ENCODE data around the gene ARHGEF7.
"Not testable (repeated sequence)": the region's sequence is repeated elsewhere in the genome, so short reads cannot be mapped to it uniquely, and the experiment has no call there.

ARHGEF7 gene

DNA sequence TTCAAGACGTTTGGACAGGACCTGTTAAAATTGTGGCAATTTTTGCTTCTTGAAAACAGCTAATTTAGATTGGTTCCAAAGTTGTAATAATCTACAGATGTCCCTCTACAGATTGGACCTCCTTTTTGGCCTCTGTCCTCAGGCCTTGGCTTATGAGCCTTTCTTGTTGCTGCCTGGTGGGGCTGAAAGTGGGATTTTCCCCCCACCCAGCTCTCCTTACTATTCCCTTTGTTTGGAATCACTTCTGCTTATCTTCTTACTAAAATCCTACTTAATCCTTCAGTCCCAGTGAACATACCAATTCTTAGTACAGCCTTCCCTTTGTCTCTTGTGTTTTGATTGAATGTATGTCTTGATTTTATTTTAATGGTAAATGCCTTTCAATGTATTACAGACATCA lies 141.8 kb downstream of the ARHGEF7 start:
- DNase-seq, result no peak

DNA sequence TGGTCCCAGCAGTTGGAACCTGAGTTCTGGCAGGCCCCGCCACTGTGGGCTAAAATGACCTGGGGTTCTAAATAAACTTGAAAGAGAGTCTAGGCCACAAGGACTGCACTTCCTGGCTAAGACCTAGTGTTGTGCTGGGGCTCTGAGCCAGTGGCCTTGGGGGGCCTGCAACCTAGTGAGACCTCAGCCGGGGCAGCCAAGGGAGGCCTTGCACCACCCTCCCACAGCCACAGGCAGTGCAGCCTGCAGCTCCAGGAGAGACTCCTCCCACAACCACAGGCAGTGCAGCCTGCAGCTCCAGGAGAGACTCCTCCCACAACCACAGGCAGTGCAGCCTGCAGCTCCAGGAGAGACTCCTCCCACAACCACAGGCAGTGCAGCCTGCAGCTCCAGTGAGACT lies 142.8 kb downstream of the ARHGEF7 start:
- DNase-seq, result not testable (repeated sequence)

DNA sequence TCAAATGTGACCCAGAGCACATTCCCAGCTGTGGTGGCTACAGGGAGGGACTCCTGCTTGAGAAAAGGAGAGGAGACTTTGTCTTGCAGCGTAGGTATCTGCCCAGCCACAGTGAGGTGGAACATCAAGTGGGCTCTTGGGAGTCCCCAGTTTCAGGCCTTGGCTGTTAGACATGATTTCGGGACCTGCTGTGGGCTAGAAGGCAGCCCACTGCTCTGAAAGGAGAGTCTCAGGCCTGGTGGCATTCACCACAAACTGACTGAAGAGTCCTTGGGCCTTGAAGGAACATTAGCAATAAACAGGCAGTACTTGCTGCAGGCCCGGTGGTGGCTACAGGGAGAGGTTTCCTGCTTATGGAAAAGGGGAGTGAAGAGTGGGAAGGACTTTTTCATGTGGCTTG lies 143.5 kb downstream of the ARHGEF7 start:
- no peak for DNase-seq

DNA sequence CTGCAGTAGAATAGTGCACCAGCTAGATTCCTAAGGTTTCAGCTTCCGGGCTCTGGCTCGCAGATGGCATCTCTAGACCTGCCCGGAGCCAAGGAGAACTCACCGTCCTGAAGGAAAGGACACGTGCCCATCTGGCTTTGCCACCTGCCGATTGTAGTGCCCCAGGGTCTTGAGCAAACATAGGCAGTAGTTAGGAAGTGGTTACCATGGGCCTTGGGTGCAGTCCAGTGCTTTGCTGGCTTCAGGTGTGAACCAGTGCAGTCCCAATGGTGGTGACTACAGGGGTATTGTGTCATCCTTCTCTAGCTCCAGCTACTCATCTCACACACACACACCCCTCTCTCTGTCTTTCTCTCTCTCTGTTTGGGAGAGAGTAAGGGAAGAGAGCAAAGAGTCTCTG lies 143.9 kb downstream of the ARHGEF7 start:
- DNase-seq, result no peak

DNA sequence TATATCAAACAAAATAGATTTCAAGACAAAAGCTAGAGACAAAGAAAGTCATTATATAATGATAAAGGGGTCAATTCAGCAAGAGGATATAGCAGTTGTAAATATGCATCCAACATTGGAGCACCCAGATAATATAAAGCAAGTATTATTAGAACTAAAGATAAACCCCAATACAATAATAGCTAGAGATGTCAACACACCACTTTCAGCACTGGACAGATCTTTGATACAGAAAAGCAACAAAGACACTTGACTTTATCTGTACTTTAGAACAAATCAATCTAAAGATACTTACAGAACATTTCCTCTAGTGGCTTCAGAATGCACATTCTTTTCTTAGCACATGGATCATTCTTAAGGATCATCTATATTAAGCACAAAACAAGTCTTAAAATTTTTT lies 146.2 kb downstream of the ARHGEF7 start:
- DNase-seq, result no peak

DNA sequence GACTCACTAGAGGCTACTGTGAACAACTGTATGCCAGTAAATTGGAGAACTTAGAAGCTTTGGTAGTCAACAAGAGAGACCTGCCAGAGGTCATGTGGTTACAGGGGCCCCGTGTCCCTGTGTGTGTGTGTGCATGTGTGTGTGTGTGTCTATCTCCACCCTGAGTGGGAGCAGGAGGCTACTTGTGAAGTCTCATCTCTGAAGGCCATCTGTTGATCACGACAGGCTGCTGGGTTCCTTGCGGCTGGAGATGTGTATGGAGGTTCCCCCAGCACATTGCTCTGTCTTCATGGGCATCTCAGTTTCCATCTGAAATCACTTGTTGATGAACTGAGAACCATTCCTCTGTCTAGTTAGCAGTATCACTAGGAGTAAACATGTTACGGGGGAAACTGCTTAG lies 147.2 kb downstream of the ARHGEF7 start:
- no peak for DNase-seq

DNA sequence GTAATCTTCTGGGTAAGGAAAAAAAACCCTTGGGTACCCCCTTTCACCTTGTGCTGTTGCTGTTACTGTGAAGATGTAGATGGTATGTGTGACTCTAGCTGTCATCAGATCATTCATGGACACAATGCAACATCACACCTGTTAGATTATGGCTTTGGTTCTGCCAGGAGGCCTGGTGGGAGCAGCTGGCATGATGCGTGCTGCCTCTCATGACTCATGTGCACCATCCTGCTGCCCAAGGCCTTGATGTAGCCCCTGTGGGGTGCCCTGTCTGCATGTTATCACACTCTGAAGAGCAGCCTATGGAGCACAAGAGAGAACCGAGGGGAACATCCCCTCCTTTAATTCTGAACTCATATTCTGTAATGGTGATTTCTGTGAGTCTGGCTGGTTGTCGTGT lies 147.6 kb downstream of the ARHGEF7 start:
- DNase-seq, result no peak

DNA sequence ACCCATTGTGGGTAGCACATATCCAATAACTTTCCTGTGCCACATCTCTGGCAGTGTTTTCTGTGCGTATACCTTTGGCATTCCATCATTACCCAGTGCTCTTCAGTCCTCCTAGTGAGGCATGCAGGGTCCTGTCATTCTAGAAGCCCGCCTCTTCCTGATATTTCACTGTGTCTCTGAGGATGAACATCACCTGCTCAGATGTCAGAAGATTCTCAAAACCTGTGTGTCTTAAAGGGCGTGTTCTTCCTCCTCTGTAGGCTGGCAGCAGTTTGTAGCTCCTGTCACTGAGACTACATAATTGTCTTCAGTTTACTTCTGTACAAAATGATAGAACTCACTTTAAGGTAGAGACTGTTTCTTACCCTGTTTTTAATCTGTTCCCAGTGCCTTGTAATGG lies 148.5 kb downstream of the ARHGEF7 start:
- DNase-seq, result no peak

DNA sequence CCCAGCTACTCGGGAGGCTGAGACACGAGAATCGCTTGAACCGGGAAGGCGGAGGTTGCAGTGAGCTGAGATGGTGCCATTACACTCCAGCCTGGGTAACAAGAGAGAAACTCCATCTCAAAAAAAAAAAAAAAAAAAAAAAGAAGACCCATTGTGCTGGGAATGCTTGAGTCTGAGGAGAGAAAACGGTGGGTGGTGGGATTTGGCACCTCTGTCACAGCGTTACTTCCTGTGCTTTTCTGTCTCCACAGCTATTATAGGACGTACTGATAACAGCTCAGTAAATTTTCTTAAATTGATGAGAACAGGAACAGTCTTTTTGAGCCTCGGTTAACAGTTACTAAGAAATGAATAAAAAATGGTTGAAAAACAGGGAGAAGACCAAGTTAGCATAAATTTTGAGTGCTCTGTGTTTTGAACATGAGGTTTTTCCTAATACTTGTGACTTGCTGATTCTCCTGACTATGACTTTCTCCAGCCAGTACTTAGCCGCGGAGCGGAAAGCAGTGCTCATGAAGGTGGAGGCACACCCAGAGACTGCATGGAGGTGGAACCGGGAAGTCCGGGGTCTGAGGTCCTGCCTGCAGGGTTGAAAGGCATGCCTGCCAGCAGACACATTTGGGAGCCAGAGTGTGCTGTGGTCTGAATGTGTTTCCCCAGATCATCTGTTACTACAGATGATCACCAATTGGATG lies 150.0 kb downstream of the ARHGEF7 start:
- no peak for DNase-seq

DNA sequence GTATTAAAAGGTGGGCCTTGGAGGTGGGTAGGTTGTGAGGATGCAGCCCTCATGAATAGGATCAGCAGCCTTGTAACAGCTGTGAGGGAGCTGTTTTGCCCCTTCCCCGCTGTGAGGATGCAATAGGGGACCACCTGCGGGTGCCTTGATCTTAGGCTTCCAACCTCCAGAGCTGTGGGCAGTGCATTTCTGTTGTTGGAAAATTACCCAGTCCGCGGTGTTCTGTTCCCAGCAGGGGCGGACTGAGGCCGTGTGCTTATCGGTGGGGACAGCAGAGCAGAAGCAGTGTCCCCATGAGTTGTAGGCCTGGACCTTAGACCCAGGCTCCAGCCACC lies 150.6 kb downstream of the ARHGEF7 start:
- no peak for DNase-seq

DNA sequence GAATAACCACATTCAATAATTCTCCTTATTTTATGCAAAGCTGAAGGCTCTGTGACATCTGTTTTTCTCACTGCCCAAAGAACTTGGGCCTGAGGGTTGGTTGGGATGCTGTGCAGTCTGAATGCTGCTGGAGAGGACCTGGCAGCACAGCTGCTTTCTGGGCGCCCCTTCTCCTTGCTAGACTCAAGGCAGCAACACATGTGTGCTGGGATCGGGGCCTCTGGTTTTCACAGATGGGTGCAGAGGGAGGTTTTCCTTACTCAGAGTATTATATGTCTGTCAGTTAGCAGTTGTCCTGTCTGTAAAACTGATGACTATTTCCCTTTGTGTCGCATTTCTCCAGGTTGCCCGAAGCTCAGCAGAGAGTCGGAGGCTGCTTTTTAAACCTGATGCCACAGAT lies 152.1 kb downstream of the ARHGEF7 start:
- DNase-seq, result no peak

DNA sequence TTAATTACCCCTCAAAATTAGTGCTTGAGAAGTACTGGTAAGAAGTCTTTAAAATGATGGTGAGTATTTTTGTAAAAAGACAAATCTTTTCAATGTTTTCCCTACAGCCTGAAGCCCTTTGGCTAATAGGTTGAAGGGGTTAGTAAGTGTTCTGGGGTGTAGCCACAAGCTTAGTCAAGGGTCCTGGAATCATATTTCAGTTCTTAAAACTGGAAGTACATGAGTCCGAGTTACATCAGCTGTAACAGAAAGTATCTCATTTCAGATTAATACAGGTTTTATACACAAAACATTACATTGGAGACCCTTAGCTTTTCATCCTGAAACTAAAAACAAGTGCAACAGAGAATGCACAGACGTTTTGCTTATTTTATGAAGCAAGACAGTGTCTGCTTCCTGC lies 152.7 kb downstream of the ARHGEF7 start:
- no peak for DNase-seq

DNA sequence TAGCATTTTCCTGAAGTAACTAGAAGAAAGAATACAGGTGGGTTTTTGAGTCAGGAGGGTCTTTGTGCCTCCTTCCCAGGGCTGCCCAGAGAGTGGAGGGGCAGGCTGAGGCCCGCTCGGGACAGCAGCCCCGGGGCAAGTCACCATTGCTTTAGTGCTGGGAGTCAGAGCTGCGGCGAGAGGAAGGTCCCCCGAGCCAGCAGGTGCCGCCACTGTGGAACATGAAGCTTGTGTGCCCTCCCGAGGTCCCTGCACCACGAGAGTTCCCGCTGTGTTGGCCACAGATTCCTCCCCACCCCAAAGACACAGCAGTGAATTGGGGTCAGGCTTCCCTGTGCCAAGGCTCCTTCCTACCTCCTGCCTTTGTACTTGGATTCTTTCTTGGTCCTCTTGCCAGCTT lies 154.4 kb downstream of the ARHGEF7 start:
- DNase-seq, result no peak

DNA sequence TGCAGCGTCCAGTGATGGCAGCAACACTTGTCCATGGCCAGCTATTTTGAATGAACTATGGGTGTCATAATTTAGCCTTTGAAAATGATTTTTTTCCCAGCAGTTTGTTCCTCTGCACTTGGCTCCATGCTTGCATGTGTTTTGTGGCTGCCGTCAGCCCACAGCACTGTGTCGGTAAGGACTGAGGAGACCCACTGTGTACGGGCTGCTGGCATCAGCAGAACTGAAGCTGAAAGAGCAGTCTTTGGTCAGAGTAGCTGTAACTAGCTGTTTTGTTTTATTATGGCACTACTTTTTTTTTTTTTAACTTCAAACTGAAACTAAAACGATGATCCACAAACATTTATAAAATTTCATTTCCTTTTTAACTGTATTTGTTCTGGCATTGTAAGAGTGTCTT lies 155.0 kb downstream of the ARHGEF7 start:
- no peak for DNase-seq

DNA sequence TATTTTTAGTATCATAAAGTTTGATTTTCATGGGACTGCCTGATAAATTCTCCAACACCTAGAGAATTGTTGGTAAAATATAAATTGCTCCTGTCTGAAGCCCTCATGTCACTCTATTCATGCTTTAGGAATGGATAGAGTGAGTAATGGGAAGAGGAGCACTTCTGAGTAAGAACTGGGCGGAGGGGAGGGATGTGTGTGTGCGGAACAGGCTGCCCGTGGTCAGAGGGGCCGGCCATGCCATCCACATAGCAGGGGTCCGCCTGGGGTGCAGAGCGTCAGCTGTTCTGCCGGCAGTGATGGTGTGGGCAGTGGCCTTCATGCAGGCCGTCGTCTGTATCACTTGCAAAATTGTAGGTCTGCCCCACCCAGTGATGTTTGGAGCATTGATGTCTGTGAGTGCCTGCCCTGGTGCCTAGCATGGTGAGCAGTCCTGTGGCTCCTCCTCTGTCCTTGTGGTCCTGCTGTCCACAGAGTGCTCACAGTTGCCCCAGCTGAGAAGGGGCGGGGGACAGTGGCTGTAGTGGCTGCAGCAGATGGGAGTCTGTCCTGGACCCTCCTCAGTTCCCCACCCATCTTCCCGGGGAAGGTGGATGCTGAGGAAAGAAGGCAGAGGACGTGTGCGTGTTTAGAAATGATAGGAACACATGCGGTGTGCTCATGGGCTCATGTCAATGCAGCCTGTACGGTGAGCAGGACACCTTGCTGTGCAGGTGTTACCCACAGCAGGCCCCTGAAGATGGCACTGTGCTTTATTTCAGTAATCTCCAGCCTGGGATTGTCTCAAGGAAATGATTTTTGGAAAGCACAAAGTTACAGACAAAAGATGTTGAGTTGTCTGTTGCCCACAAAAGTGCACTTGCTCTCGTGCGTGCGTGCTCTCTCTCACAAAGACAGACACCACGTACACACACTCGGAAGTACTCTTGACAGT lies 155.9 kb downstream of the ARHGEF7 start:
- no peak for DNase-seq

DNA sequence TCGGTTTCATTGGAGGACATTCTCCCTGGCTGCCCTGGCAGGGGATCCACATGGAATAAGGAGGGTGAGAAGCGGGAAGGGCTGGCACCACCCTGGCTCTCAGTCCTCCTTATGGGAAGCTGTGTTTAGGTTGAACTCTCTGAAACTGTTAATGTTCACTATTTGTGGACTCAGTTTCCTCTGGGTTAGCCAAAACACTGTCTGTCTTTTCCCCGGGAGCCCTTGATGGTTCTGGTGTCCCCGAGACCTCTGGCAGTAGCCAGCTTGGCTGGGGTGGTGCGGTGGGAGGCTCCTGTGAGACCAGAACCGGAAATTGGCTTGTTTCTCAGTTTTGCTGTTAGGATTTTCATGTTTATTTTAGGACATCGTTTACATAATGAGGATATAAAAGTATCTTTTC lies 157.0 kb downstream of the ARHGEF7 start:
- DNase-seq, result no peak

DNA sequence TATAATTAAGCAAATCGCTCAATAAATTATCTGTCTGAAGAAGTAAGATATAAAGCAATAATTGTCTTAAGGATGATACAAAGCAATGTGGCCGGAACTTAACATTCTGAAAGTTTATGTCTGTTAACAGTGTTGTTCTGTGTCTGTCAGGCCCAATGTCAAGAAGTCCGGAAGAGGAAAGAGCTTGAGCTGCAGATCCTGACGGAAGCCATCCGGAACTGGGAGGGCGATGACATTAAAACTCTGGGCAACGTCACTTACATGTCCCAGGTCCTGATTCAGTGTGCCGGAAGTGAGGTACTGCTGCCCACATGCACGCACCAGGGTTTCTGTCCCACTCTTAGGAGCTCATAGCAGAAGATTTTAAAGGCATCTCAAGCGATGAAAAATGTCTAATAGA lies 160.3 kb downstream of the ARHGEF7 start:
- no peak for DNase-seq

DNA sequence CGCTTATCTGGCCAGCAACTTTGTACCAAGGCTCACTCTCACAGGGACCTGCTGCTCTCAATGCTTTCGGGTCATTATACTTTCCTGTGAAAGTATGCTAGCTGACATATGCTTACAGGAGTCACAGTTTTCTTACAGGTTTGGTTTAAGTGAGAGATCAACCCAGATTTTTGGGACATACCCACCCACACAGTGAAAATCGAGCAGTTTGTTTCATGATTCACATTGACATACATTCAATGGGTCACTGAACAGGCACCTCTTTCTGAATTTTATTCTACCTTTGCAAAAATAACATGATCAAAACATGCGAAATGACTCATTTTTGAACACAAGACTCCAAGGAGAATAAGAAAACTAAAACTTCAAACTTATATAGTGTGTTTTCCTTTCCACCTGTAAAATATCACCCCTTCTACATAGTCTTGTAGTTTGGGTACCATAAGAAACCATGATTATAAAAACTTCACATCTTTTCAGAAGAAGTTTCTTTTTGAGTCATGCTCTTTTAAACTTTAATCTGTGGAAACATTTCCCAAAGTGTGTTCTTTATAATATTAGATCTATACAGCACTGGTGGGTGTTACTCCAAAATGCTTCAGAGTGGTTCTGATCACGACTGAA lies 161.0 kb downstream of the ARHGEF7 start:
- no peak for DNase-seq

DNA sequence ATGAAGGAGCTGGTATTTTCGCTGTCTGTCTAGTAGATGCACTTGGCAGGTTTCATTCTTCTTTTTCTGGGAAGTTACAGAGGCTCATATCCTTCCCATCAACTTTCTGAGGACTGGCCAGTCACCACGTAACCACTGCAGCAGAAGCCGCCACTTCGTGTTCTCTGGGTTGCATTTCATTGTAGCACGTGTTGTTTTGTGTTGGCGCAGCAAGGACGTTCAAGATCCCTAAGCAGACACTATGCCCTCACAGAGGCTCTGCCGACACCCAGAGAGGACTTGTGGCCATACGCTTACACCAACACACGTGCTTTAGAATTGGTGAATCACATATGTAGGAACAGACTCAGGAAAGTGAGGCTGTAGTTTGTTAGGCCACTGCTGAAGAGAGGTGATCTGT lies 163.1 kb downstream of the ARHGEF7 start:
- no peak for DNase-seq

DNA sequence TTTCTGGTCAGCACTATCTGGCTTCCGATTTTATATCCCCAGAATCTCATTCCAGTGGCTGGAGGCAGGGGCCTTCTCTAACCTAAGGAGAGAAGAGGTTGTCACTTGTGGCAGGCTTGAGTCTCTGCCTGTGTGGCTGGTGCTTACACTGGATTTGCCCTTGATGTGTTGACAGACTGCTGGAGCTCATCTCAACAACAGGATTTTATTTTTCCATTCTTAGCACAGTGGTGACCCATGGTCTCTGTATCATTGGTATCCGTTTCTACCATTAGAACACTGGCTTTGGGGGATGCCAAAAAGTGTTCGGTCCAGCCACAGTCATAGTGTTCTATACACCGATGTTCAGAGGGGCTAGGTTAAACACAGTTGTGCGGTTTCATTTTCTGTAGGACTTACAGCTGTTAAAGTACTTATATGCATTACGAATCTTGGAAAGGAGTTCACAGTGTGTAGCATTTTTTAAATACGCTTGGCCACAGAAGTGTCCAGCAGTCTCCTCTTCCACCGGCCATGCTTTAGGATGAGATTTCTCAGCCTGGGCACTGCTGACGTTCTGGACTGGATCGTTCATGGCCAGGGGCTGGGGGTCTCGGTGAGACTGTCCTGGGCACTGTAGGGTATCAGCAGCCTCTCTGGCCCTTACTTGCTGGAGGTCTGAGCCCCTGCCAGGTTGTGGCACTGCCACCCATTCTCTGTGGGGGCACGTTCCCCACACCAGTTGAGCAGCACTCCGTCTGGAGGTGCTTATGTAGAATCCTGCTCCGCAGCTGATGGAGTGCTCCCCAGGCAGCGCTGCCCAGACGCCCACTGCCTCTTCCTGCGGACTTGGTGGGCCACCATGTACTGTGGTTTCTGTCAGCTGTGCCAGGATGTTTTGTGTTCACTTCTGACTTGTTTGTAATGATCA lies 163.9 kb downstream of the ARHGEF7 start:
- no peak for DNase-seq

DNA sequence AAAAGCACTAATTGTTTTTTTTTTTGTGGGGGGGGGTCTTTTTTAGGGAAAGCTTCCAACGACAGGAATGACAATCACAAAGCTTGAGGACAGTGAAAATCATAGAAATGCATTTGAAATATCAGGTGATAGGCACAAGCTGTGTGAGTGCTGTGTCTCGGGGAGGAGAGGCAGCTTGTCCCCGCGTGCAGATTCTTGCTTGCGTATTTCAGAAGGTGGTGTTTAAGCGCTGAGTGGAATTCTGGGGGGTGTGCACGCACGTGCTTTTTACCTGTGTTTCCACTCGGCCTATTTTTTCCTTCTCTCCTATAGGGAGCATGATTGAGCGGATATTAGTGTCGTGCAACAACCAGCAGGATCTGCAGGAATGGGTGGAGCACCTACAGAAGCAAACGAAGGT lies 165.1 kb downstream of the ARHGEF7 start:
- no peak for DNase-seq

DNA sequence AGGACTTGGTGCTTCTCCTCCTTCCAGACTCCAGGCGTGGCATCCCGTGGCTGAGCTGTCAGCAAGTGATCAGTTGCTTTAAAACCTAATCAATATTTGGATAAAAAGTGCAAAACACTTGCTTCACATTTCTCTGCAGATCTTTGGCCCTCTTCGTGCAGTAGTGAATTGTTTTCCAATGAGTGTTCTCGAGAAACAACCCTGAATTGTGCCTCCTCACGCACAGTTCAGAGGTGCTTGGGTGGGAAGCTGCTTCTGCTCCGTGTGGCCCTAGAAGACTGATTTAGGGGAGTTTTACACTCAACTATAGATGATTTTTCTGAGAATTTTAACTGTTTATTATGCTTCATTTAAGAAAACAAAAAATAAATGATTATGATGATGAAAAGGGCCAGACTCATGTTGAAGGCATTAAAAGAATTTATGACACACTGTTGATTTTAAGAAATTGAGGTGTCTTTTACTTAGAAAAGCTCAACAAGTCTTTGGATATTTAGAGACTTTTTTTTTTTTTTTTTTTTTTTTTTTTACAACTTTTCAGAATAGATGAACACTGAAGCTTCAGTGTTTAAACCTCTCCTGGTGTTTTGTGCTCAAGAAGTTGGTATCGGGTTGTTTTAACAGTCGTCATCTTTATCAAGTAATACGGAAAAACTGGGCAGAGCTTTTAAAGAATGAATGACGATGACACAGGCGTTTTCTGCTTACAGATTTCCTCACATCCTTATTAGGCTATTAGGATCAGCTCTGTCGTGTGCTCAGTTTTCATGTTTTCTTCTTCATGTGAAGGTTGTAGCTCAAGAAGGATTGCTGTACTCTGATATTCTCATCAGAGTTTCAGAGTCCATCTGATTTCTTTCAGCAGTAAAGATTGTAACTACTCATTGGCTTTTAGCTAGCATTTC lies 165.8 kb downstream of the ARHGEF7 start:
- DNase-seq, result no peak

All from CD4-positive, alpha-beta T cell treated with Interleukin-17A for 4 hours (primary cell).